Natural killer cell (primary cell): ENCODE measurements around the gene DAB2IP. TPM values are rescaled to one million over a fixed set of nuclear protein-coding genes. Genes with fewer than 3 reads are reported as not detected.

Experiments used
- ATAC-seq, 3 donors: fragments of 150-1000 bp in 2 of 3; fragments of 200-7000 bp in 1 of 3; cut with Tn5 transposase; 1 replicate in 1 of 3; 2 replicates in 2 of 3; pipeline ENCODE4 v1.10.0; 2021; ENCODE audit warnings: mild to moderate bottlenecking in 2 of 3, moderate library complexity in 2 of 3
- DNase-seq, 2 donors: peaks; one replicate each; pipeline versions ENCODE4 v3.0.0 to v3.0.0-alpha.2; 2013 to 2021; ENCODE audit warnings: mixed read lengths in 1 of 2
- H3K27ac ChIP-seq: one replicate; pipeline ENCODE4 v1.5.1; 2013; ENCODE audit warnings: mild to moderate bottlenecking, low read length
- H3K27me3 ChIP-seq: one replicate; pipeline ENCODE4 v1.6.1; 2013; ENCODE audit warnings: low read length; ENCODE audit not compliant: control insufficient read depth, insufficient read depth
- H3K36me3 ChIP-seq: one replicate; pipeline ENCODE4 v1.6.1; 2013; ENCODE audit warnings: low read length; ENCODE audit not compliant: control insufficient read depth, insufficient read depth
- H3K4me1 ChIP-seq: one replicate; pipeline ENCODE4 v1.6.1; 2013; ENCODE audit warnings: low read length; ENCODE audit not compliant: control insufficient read depth, insufficient read depth
- H3K4me3 ChIP-seq: one replicate; pipeline ENCODE4 v1.5.1; 2013; ENCODE audit warnings: low read length
- H3K9me3 ChIP-seq: one replicate; pipeline ENCODE4 v1.6.1; 2013; ENCODE audit warnings: low read length; ENCODE audit not compliant: control insufficient read depth, insufficient read depth
- H3K27ac Mint-ChIP-seq, 2 donors: one replicate each; pipeline ENCODE4 v1.8.0; 2022; ENCODE audit warnings: mild to moderate bottlenecking in 2 of 2, mixed read lengths in 2 of 2, moderate library complexity in 1 of 2
- H3K27me3 Mint-ChIP-seq, 2 donors: one replicate each; pipeline ENCODE4 v1.8.0; 2022; ENCODE audit warnings: low read depth in 2 of 2, mixed read lengths in 2 of 2
- H3K36me3 Mint-ChIP-seq: one replicate; pipeline ENCODE4 v1.8.0; 2022; ENCODE audit warnings: mixed read lengths
- H3K4me1 Mint-ChIP-seq, 2 donors: one replicate each; pipeline ENCODE4 v1.8.0; 2022; ENCODE audit warnings: mixed read lengths in 2 of 2
- H3K4me3 Mint-ChIP-seq: one replicate; pipeline ENCODE4 v1.8.0; 2022; ENCODE audit warnings: mild to moderate bottlenecking, moderate library complexity, mixed read lengths
- H3K9me3 Mint-ChIP-seq, 2 donors: one replicate each; pipeline ENCODE4 v1.8.0; 2022; ENCODE audit warnings: mixed read lengths in 2 of 2
- WGBS: methylation state at CpG from one replicate; pipeline ENCODE4 v1.1.7; 2013; ENCODE audit warnings: missing lambda C conversion rate; ENCODE audit not compliant: insufficient coverage; 5-methylcytosine and 5-hydroxymethylcytosine counted together
- intact Hi-C: fragments of 100-400 bp; cut with micrococcal nuclease; formaldehyde crosslinking; loops from one replicate; pipeline ENCODE4 v1.14.2; 2022
- total RNA-seq, 4 donors: library from RNA; stranded (reverse); fragments of 120-200 nt in 1 of 4; gene quantifications; one replicate each; pipeline versions ENCODE4 v1.2.3 to v1.2.4, GENCODE V29; 2013 to 2022
- TF ChIP-seq, protein P1 (sequence below): fragments of 200-600 bp; IDR thresholded peaks from one replicate; pipeline ENCODE4 v1.8.0; 2022; ENCODE audit warnings: antibody characterized with exemption

The DAB2IP gene
- total RNA-seq, 3 donors from 2014 or later (not counting 1 experiment from before 2014, with no cell fraction given), result 0.19 to 2.5 TPM; not detected in 1

DNA sequence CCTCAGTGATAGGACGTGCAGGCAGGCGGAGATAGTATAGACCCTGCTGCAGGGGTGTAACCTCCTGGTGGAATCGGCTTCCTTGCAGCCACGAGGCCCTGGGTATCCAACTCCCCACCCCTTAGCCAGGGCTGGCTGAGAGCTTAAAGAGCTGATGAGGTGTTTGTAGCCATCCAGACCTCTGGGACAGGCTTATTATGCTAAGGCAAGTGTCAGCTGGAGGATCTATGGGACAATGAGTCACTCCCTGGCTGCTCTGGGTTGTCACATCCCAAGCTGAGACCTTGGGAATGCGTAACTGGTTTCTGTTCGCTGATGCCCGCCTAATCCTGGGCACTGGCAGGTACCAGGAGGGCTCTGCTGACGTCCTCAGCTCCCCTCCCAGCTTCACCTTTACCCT, 38.9 kb downstream of the DAB2IP start:
- Histone ChIP-seq H3K9me3 (no peaks in the 10 kb centered on the region), H3K4me3 (no peak overlapping the region), H3K27ac (no peak overlapping the region), H3K27me3 (no peaks in the 10 kb centered on the region), H3K36me3 (no peaks in the 10 kb centered on the region), H3K4me1 (no peaks in the 10 kb centered on the region)
- 91% methylated on average over 7 of the region's 8 CpGs for WGBS
- H3K4me3 Mint-ChIP-seq, result no peak overlapping the region
- H3K36me3 Mint-ChIP-seq, result no peaks in the 10 kb centered on the region
- TF ChIP-seq, protein P1, sequence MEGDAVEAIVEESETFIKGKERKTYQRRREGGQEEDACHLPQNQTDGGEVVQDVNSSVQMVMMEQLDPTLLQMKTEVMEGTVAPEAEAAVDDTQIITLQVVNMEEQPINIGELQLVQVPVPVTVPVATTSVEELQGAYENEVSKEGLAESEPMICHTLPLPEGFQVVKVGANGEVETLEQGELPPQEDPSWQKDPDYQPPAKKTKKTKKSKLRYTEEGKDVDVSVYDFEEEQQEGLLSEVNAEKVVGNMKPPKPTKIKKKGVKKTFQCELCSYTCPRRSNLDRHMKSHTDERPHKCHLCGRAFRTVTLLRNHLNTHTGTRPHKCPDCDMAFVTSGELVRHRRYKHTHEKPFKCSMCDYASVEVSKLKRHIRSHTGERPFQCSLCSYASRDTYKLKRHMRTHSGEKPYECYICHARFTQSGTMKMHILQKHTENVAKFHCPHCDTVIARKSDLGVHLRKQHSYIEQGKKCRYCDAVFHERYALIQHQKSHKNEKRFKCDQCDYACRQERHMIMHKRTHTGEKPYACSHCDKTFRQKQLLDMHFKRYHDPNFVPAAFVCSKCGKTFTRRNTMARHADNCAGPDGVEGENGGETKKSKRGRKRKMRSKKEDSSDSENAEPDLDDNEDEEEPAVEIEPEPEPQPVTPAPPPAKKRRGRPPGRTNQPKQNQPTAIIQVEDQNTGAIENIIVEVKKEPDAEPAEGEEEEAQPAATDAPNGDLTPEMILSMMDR, result no peak
- intact Hi-C loops, result no loop called here
- no peak for DNase-seq
- H3K4me1 Mint-ChIP-seq, result peaks cover 0 to 6% of the 10 kb centered on the region in 2 donors
- H3K9me3 Mint-ChIP-seq, result no peaks in the 10 kb centered on the region
- peaks cover 8 to 15% of the 10 kb centered on the region in 2 donors for H3K27me3 Mint-ChIP-seq
- H3K27ac Mint-ChIP-seq, result no peak overlapping the region
- no peak for ATAC-seq

DNA sequence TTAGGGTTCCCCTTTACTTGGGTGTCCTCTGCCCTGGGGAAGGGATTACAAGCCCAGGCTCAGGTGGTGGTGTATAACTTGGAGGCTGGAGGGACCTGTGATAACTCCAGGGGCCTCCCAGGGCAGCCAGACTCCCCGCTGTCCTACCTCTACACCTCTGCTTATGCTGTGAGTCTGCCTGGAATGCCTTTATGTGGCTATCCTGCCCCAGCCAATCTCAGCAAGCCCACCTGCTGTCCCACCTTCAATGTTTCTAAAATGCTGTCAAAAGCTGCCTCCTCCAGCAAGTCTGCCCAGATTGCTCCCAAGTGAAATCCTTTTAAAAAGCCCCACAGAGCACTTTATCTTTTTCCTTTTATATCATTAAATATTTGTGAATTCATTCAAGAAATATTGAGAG, 39.3 kb downstream of the DAB2IP start:
- H3K4me1 Mint-ChIP-seq, result peaks cover 0 to 6% of the 10 kb centered on the region in 2 donors
- no peak overlapping the region for H3K4me3 Mint-ChIP-seq
- TF ChIP-seq, protein P1, result no peak
- H3K4me3 ChIP-seq, result no peak overlapping the region
- intact Hi-C loops, result no loop called here
- 67% methylated on average over 1 of the region's 1 CpG for WGBS
- H3K9me3 ChIP-seq, result no peaks in the 10 kb centered on the region
- no peak for DNase-seq
- no peaks in the 10 kb centered on the region for H3K9me3 Mint-ChIP-seq
- H3K36me3 Mint-ChIP-seq, result no peaks in the 10 kb centered on the region
- no peak for ATAC-seq
- no peak overlapping the region for H3K27ac Mint-ChIP-seq
- no peaks in the 10 kb centered on the region for H3K36me3 ChIP-seq
- no peak overlapping the region for H3K27ac ChIP-seq
- peaks cover 6 to 10% of the 10 kb centered on the region in 2 donors for H3K27me3 Mint-ChIP-seq
- H3K4me1 ChIP-seq, result no peaks in the 10 kb centered on the region
- no peaks in the 10 kb centered on the region for H3K27me3 ChIP-seq

DNA sequence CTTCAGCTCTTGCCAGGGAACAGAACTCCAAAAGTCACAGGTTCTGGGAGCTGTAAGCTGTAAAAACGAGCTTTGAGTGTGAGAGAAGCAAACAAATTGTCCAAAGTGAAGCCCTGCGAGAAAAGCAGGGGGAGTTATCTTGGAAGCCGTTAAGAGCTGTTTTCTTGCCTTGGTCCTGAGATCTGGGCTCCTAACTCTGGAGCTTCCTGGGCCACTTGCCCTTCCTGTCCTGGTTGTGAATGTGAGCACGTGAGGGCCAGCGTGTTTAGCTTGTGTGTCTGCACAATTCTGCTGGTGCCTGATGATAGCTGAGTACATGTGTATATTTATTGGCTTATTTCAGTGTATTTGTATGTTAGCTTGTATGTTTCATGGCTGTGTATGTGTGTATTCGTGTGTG, 40.5 kb downstream of the DAB2IP start:
- Histone ChIP-seq H3K4me1 (no peaks in the 10 kb centered on the region), H3K27ac (no peak overlapping the region), H3K36me3 (no peaks in the 10 kb centered on the region), H3K9me3 (no peaks in the 10 kb centered on the region), H3K4me3 (no peak overlapping the region), H3K27me3 (peaks cover 8% of the 10 kb centered on the region)
- ATAC-seq (no peak), DNase-seq (no peak)
- intact Hi-C loops, result no loop called here
- H3K27ac Mint-ChIP-seq, result no peak overlapping the region
- no peaks in the 10 kb centered on the region for H3K9me3 Mint-ChIP-seq
- WGBS, result 84% methylated on average over 6 of the region's 6 CpGs
- TF ChIP-seq, protein P1, result no peak
- no peaks in the 10 kb centered on the region for H3K36me3 Mint-ChIP-seq
- no peak overlapping the region for H3K4me3 Mint-ChIP-seq
- peaks cover 9 to 14% of the 10 kb centered on the region in 2 donors for H3K27me3 Mint-ChIP-seq
- H3K4me1 Mint-ChIP-seq, result peaks cover 0 to 6% of the 10 kb centered on the region in 2 donors
